ENCODE measurements around the gene MACROD1. TPM values are rescaled to one million over a fixed set of nuclear protein-coding genes. Genes with fewer than 3 reads are reported as not detected.

The MACROD1 gene
- total RNA-seq, 1 donor from 2014 or later = 4.1 TPM

DNA sequence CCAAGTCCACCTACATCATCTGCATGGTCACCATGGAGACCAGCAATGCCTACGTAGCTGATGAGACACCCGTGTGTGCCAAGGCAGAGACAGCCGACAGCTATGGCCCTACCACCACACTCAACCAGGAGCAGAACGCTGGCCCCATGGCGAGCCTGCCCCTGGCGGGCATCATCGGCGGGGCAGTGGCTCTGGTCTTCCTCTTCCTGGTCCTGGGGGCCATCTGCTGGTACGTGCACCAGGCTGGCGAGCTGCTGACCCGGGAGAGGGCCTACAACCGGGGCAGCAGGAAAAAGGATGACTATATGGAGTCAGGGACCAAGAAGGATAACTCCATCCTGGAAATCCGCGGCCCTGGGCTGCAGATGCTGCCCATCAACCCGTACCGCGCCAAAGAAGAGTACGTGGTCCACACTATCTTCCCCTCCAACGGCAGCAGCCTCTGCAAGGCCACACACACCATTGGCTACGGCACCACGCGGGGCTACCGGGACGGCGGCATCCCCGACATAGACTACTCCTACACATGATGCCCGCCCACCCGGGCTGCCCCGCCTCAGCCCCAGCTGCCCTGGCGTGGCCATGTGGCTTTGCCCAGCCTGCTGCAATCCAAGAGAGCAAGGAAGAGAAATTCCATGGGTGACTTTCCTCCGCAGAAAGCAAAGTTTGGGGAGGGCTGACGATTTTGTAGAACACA, 48.0 kb downstream of the MACROD1 start:
- no peak for TF ChIP-seq CTCF (IDR thresholded peaks at IDR 0.05; ENCODE audit: unreplicated experiment)
- no peaks in the 10 kb centered on the region for H3K9me3 Mint-ChIP-seq (ENCODE audit: unreplicated experiment)
- peaks cover 3% of the 10 kb centered on the region for H3K4me1 Mint-ChIP-seq (ENCODE audit: unreplicated experiment)
- peaks cover 10% of the 10 kb centered on the region for H3K27me3 Mint-ChIP-seq (ENCODE audit: unreplicated experiment)
- H3K36me3 Mint-ChIP-seq (ENCODE audit: low read depth, unreplicated experiment) = no peaks in the 10 kb centered on the region
- no peak overlapping the region for H3K4me3 Mint-ChIP-seq (ENCODE audit: unreplicated experiment)
- DNase-seq (ENCODE audit: low spot score) = no peak
- H3K27ac Mint-ChIP-seq (ENCODE audit: unreplicated experiment) = no peak overlapping the region

GRCh38 chr11:64115531-64116522, 50.1 kb downstream of the MACROD1 start:
- DNase-seq (ENCODE audit: low spot score) = no peak
- Mint-ChIP-seq H3K4me1 (ENCODE audit: unreplicated experiment) (peaks cover 3% of the 10 kb centered on the region), H3K9me3 (ENCODE audit: unreplicated experiment) (no peaks in the 10 kb centered on the region), H3K27me3 (ENCODE audit: unreplicated experiment) (peaks cover 6% of the 10 kb centered on the region), H3K4me3 (ENCODE audit: unreplicated experiment) (no peak overlapping the region), H3K36me3 (ENCODE audit: low read depth, unreplicated experiment) (no peaks in the 10 kb centered on the region), H3K27ac (ENCODE audit: unreplicated experiment) (no peak overlapping the region)
- no peak for TF ChIP-seq CTCF (IDR thresholded peaks at IDR 0.05; ENCODE audit: unreplicated experiment)

DNA sequence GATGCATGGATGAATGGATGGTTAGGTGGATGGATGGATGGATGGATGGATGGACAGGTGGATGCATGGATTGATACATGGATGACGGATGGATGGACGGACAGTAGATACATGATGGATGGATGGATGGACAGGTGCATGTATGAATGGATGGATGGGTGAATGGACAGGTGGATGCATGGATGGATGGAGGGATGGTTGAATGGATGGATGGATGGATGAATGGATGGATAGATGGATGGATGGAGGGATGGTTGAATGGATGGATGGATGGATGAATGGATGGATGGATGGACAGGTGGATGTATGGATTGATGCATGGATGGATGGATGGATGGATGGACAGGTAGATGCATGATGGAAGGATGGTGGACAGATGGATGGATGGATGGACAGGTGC, 51.7 kb downstream of the MACROD1 start:
- Mint-ChIP-seq H3K27me3 (ENCODE audit: unreplicated experiment) (peaks cover 6% of the 10 kb centered on the region), H3K4me3 (ENCODE audit: unreplicated experiment) (no peak overlapping the region)

DNA sequence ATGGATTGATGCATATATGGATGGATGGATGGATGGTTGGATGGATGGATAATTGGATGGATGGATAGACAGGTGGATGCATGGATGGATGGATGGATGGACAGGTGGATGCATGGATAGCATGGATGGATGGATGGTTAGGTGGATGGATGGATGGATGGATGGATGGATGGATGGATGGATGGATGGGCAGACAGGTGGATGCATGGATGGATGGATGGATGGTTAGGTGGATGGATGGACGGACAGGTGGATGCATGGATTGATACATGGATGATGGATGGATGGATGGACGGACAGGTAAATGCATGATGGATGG, 52.5 kb downstream of the MACROD1 start:
- no peak for TF ChIP-seq CTCF (IDR thresholded peaks at IDR 0.05; ENCODE audit: unreplicated experiment)
- Mint-ChIP-seq H3K27me3 (ENCODE audit: unreplicated experiment) (peaks cover 6% of the 10 kb centered on the region), H3K36me3 (ENCODE audit: low read depth, unreplicated experiment) (no peaks in the 10 kb centered on the region), H3K9me3 (ENCODE audit: unreplicated experiment) (no peaks in the 10 kb centered on the region), H3K4me1 (ENCODE audit: unreplicated experiment) (no peaks in the 10 kb centered on the region), H3K4me3 (ENCODE audit: unreplicated experiment) (no peak overlapping the region), H3K27ac (ENCODE audit: unreplicated experiment) (no peak overlapping the region)
- no peak for DNase-seq (ENCODE audit: low spot score)

More for the DNA sequence above, 51.7 kb downstream of the MACROD1 start:
- no peaks in the 10 kb centered on the region for H3K36me3 Mint-ChIP-seq (ENCODE audit: low read depth, unreplicated experiment)
- H3K27ac Mint-ChIP-seq (ENCODE audit: unreplicated experiment) = no peak overlapping the region
- DNase-seq (ENCODE audit: low spot score) = no peak
- no peaks in the 10 kb centered on the region for H3K4me1 Mint-ChIP-seq (ENCODE audit: unreplicated experiment)
- TF ChIP-seq CTCF (IDR thresholded peaks at IDR 0.05; ENCODE audit: unreplicated experiment) = no peak
- no peaks in the 10 kb centered on the region for H3K9me3 Mint-ChIP-seq (ENCODE audit: unreplicated experiment)
